GM12801 (cell line): ENCODE results near the gene TRIM50.

Experiments used
- CTCF ChIP-seq: IDR thresholded peaks from one replicate; pipeline ENCODE4 v1.5.1; 2011; ENCODE audit warnings: control low read depth; ENCODE audit not compliant: insufficient read length; ENCODE audit errors: extremely low read depth

The TRIM50 gene

GRCh38 chr7:73308665-73309214, 19.1 kb downstream of the TRIM50 start, which contains the start of gene NSUN5:
Gene NSUN5 (minus strand): TSS chr7:73308826. CDS start chr7:73308790, 36 bp downstream.
- no peak for TF ChIP-seq CTCF

- no peak for TF ChIP-seq CTCF
These were observed 19.7 kb downstream of the TRIM50 start for GRCh38 chr7:73308074-73308664.

- no peak for TF ChIP-seq CTCF
These were observed 20.4 kb downstream of the TRIM50 start for GRCh38 chr7:73307436-73307835.

- TF ChIP-seq CTCF = no peak
These were observed 23.8 kb downstream of the TRIM50 start for GRCh38 chr7:73304071-73304470.

GRCh38 chr7:73303546-73303945, 24.3 kb downstream of the TRIM50 start:
- no peak for TF ChIP-seq CTCF
